ENCODE measurements around the gene AFF1. TPM values are rescaled to one million over a fixed set of nuclear protein-coding genes. Genes with fewer than 3 reads are reported as not detected.
A peak's percentile ranks its signal among the peaks of the same experiment; 100 is the strongest.

AFF1 gene
- total RNA-seq, 3 donors from 2014 or later: 84.0 to 150 (median 120) TPM

DNA sequence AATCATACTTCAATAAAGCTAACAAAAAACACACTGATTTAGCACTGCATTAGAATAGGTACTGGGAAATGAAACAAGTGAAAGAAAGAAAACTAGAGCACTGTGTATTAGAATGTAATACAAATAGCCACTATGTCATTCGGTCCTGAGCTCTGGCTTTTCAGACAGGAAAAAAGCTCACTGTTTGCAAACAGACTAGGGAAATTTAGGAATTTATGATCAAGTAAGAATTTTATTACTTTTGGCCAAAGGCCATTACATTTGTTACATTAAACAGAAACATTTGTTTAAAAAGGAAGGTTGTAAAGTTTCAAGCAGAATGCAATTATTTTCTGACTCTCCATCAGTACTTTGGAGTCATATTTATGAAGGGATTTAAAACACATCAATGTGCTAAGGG lies 216.9 kb downstream of the AFF1 start:
- peaks cover 7% of the 10 kb centered on the region for H3K4me1 ChIP-seq (ENCODE audit: low read depth)
- ATAC-seq (peak; percentile 50), DNase-seq (no peak)
- no peaks in the 10 kb centered on the region for H3K36me3 ChIP-seq (ENCODE audit: low read depth)
- no peak overlapping the region for H3K4me3 ChIP-seq
- intact Hi-C loops (cut with DNase I, micrococcal nuclease): loop anchor here (5.0 kb wide), 1 partner anchor 86 kb away; no protein-coding TSS in a partner anchor
- TF ChIP-seq, protein P1, sequence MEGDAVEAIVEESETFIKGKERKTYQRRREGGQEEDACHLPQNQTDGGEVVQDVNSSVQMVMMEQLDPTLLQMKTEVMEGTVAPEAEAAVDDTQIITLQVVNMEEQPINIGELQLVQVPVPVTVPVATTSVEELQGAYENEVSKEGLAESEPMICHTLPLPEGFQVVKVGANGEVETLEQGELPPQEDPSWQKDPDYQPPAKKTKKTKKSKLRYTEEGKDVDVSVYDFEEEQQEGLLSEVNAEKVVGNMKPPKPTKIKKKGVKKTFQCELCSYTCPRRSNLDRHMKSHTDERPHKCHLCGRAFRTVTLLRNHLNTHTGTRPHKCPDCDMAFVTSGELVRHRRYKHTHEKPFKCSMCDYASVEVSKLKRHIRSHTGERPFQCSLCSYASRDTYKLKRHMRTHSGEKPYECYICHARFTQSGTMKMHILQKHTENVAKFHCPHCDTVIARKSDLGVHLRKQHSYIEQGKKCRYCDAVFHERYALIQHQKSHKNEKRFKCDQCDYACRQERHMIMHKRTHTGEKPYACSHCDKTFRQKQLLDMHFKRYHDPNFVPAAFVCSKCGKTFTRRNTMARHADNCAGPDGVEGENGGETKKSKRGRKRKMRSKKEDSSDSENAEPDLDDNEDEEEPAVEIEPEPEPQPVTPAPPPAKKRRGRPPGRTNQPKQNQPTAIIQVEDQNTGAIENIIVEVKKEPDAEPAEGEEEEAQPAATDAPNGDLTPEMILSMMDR (IDR thresholded peaks at IDR 0.05): no peak
- no peaks in the 10 kb centered on the region for H3K9me3 ChIP-seq

- Histone ChIP-seq H3K4me3 (no peak overlapping the region), H3K9me3 (no peaks in the 10 kb centered on the region), H3K4me1 (ENCODE audit: low read depth) (peaks cover 7% of the 10 kb centered on the region), H3K36me3 (ENCODE audit: low read depth) (no peaks in the 10 kb centered on the region)
- TF ChIP-seq, protein P1 (IDR thresholded peaks at IDR 0.05): no peak
- DNase-seq (no peak), ATAC-seq (no peak)
- intact Hi-C loops (cut with DNase I, micrococcal nuclease): loop anchor here (5.0 kb wide), 1 partner anchor 85 kb away; no protein-coding TSS in a partner anchor
Observed at GRCh38 chr4:87152310-87153041, 217.7 kb downstream of the AFF1 start.

- Histone ChIP-seq H3K4me3 (no peak overlapping the region), H3K9me3 (no peaks in the 10 kb centered on the region), H3K4me1 (ENCODE audit: low read depth) (peaks cover 7% of the 10 kb centered on the region), H3K36me3 (ENCODE audit: low read depth) (no peaks in the 10 kb centered on the region)
- DNase-seq (no peak), ATAC-seq (no peak)
- TF ChIP-seq, protein P1 (IDR thresholded peaks at IDR 0.05): no peak
- intact Hi-C loops (cut with DNase I, micrococcal nuclease): loop anchor here (5.0 kb wide), 1 partner anchor 84 kb away; no protein-coding TSS in a partner anchor
Observed at GRCh38 chr4:87153078-87153870, 218.5 kb downstream of the AFF1 start.

DNA sequence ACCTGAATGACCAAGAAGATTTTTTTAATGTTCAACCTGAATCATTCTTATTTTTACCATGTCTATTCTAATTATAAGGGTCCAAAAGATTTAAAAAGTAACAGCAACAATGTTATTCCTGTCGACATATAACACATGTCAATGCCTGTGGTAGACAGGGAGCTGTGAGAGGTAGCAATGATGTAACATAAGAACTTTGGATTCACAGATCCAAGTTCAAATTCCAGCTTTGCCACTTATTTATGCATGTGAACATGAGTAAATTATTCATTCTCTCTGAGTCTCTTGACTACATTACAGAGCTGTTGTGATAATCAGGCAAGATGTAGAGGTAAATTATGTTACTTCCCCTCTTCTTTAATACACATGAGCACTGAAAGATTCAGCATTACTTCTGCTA lies 231.1 kb downstream of the AFF1 start:
- Histone ChIP-seq H3K9me3 (no peaks in the 10 kb centered on the region), H3K4me3 (no peak overlapping the region), H3K4me1 (ENCODE audit: low read depth) (no peaks in the 10 kb centered on the region), H3K36me3 (ENCODE audit: low read depth) (no peaks in the 10 kb centered on the region)
- DNase-seq (no peak), ATAC-seq (no peak)
- TF ChIP-seq, protein P1 (IDR thresholded peaks at IDR 0.05): no peak
- intact Hi-C loops (cut with DNase I, micrococcal nuclease): no loop called here

- TF ChIP-seq, protein P1 (IDR thresholded peaks at IDR 0.05): no peak
- no peaks in the 10 kb centered on the region for H3K36me3 ChIP-seq (ENCODE audit: low read depth)
- ATAC-seq (no peak), DNase-seq (no peak)
- intact Hi-C loops (cut with DNase I, micrococcal nuclease): no loop called here
- H3K4me1 ChIP-seq (ENCODE audit: low read depth): no peaks in the 10 kb centered on the region
- H3K4me3 ChIP-seq: no peak overlapping the region
- H3K9me3 ChIP-seq: no peaks in the 10 kb centered on the region
Observed at GRCh38 chr4:87166296-87166854, 231.6 kb downstream of the AFF1 start.
